Measurements from ENCODE around the gene HOXC12.
A peak's percentile ranks its signal among the peaks of the same experiment; 100 is the strongest.

Gene HOXC12

DNA sequence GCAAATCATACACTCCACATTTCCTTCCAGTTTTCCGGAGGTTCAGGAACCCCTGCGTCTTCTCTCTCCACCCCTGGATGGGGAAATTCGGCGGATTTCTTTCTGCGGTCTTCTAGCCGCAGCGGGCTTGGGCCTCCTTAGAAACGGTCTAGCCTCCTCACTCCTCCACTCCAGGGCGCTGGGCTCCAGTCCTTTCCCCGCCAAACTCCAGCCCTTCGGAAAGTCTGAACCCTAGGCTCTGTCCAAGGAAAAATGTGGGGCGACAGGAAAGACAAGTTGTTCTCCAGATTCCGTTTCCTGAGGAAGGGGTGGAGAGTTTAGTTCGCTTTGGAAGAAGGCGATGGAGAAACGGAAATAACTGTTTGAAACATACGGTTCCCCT lies 28.9 kb downstream of the HOXC12 start:
- DNase-seq (ENCODE audit: low spot score) = no peak

- no peak for DNase-seq (ENCODE audit: low spot score)
Measured at GRCh38 chr12:53983950-53984572, 29.4 kb downstream of the HOXC12 start.

DNA sequence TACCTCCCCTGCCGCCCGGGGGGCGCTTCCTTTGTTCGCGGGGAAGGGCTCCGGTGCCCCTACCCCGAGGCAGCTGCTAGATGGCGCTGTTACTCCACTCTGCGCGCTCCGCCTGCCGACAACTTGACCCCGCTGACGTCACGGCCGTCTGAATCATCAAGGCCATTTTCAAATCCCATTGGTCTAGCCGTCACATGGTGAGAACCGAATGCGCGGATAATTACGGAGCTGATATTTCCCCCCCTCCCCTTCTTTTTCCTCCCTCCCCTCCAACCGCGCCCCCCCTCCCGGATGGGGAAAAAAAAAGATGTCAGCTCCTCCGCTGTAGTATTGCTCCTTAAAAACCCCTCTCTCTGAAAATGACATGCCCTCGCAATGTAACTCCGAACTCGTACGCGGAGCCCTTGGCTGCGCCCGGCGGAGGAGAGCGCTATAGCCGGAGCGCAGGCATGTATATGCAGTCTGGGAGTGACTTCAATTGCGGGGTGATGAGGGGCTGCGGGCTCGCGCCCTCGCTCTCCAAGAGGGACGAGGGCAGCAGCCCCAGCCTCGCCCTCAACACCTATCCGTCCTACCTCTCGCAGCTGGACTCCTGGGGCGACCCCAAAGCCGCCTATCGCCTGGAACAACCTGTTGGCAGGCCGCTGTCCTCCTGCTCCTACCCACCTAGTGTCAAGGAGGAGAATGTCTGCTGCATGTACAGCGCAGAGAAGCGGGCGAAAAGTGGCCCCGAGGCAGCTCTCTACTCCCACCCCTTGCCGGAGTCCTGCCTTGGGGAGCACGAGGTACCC lies 30.4 kb downstream of the HOXC12 start, which contains the start of gene HOXC10:
Gene HOXC10 (plus strand): TSS at position 246 of the 791 bp plus-strand sequence. CDS start 114 bp downstream, at position 360.
- peak; percentile 89 for DNase-seq (ENCODE audit: low spot score)

GRCh38 chr12:53985692-53985993 lies 30.9 kb downstream of the HOXC12 start:
- DNase-seq (ENCODE audit: low spot score) = no peak

DNA sequence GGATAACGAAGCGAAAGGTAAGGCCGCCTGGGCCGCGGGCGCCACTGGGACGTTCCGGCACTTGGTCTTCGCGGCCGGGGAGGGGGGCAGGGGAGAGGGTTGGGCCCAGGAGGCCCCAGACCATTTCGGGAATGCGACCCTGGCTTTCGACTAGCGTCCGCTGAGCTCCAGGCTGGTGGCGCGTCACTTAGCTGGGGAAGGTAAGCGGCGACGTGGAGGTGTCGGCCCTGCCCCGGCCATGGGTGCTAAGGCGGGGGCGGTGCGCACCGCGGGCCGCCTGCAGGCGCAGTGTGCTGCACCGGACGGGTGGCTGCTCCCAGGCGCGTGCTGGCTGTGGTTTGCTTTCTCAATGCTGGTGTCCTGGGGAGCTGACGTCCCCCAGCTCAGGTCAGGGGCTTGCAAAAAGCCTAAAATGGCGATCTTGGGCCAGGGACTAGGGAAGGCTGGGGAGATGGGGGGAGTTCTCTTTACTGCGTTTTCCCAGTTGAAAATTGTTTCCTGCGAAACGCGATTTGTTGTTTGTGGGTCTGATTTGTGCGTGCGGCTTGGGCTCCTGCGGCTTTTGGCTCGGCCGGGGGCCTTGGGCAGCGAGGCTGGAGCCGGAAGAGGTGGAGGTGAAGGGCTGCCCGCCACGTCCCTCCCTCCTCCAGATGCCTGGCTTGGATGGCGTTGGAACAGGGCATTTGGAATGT lies 31.4 kb downstream of the HOXC12 start:
- no peak for DNase-seq (ENCODE audit: low spot score)

GRCh38 chr12:53986686-53987483 lies 32.2 kb downstream of the HOXC12 start:
- no peak for DNase-seq (ENCODE audit: low spot score)

DNA sequence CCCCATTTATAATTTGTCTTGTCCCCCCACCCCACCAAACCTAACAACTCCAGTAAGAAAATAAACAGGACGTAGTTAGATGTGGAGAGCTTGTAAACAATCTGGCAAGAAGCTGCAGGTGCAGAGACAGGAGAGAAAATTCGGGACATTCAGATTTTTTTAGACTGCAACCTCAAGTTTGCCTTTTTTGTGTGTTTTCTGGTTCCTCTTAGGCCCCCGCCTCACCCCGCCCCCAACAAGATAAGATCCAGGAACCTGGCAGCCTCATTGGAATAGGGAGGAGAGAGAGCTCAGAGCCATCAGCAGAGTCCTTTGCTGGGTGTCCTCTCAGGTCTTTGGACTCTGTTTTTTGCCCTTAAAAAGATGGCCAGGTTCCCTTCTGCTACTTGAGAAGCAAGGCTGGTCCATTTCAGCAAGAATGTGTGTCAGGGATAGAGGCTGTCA lies 33.1 kb downstream of the HOXC12 start:
- no peak for DNase-seq (ENCODE audit: low spot score)

DNA sequence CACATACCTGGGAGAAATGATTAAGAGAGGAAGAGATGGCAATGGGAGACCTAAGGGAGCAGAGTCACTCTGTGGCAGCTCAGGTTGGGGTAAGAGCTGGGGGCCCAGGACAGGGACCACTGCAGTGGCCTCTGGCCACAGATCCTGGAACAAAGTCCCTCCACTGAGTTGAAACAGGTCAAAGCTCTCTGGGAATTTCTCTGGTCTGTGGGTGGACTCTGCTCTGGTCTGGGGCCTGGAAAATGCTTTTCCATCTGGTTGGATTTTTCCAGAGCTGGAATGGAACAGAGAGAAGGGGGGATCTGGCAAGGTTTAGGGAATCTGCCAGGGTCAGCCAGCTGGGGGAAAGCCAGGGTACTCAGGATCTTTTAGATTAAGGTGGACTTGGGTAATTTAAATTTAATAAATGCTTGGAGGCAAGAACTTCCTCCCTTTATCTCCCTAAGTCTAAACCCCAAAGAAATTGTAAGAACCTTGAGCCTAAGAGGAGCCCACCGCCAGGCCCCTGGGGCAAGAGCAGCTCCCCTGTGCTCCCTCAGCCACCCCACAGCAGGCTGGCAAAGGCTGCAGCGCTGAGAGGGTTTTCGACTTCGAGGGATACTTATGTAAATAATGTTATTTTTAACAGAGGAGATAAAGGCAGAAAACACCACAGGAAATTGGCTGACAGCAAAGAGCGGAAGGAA lies 34.0 kb downstream of the HOXC12 start:
- no peak for DNase-seq (ENCODE audit: low spot score)

GRCh38 chr12:53989227-53990113 lies 34.8 kb downstream of the HOXC12 start:
- peak; percentile 49 for DNase-seq (ENCODE audit: low spot score)

DNA sequence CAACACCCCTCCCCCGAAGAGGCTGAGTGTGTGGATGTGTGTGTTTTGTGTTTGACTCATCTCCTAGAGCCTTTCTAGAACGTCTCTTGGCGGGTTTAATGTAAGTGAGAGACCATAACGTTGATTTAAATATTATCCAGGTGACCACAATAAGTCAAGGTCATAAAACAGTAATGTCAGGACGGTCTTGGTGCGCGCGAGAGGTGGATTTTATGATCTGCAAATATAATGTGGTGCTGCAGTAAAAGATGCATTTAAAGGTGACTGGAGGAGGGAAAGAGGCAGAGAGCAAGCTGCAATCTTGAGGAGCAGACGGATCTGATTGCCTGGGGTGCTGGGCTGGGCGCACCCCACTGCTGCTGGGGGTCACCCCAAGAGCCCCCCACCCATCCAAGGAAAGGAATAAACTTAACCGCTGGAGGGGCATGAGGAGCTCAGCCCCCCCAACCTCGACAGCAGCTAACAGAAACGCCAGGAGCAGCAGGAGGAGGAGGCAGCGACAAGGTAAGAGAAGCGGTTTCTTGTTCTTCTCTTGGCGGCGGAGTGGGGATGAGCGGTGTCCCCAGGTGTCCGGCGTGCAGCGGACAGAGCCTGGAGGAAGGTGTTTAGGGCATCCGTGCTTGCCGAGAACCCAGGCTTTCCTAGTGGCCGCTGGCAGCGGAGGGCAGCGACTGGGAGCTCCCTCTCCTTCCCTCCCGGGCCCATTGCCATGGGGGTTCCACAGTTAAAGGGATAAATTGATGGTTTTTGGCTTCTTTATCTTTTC lies 35.8 kb downstream of the HOXC12 start:
- no peak for DNase-seq (ENCODE audit: low spot score)

- DNase-seq (ENCODE audit: low spot score) = no peak
Measured at GRCh38 chr12:53991077-53991460, 36.4 kb downstream of the HOXC12 start.

DNA sequence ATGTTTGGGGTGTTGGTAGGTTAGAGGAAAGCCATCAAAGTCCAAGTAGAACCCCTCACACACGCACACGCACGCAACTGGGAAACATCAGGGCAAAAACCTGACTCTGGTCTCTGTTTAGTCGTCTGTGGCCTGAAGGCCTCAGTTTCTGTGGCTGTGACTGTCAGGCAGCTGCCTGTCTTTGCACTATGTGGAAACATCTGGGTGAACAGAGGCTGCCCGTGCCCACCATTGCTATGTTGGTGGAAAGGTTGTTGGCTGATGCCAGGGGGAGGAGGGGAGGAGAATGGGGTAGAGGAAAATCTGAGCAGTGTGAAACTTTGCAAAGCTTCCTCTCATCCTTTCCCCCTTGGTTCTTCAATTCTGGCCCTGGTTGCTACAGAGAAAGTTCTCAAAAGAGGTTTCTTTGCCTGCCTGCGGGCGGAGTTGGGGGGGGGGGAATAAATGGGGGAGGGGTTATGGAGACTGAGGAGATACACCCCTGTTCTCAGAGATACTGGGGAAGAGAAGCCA lies 37.7 kb downstream of the HOXC12 start:
- DNase-seq (ENCODE audit: low spot score) = no peak

DNA sequence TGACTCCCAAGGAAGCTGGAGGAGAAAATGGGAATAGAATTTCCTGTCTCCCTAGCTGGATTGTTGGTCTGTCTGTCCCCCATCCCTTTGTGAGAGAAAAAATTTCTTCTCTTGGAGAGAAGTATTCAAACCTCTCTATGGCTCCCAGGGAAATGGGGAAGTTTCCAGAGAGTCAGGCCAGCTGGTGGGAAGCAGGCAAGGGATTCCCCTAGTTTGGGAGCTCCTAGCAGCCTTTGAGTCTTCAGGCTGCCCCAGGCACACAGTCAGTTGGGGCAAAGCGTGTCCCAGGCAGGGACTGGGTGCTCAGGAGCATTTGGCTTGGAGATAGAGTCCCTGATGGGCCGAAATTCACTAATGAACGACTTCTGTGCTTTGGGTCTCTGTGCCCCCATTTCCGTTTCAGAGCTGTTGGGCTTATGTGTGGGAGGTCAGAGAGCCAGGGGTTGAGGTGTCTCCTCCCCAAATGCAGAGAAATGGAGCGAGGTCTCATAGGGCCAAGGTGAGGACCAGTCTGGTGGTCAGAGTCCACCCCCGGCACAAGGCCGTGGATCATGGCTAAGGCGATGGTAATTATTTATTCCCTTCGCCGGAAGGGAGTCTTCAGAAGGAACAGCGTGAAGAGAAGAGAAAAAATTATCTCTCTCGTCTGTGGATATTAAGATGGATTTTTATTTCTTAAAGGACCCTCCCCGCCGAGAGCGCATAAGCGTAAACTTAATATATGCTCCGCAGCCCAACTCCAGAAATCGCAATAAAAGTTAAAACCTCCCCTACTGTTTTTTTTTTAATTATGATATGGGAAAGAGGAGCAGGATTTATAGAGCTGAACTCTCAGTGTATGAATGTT lies 38.7 kb downstream of the HOXC12 start:
- no peak for DNase-seq (ENCODE audit: low spot score)

- no peak for DNase-seq (ENCODE audit: low spot score)
Measured at GRCh38 chr12:53994009-53994263, 39.2 kb downstream of the HOXC12 start.

DNA sequence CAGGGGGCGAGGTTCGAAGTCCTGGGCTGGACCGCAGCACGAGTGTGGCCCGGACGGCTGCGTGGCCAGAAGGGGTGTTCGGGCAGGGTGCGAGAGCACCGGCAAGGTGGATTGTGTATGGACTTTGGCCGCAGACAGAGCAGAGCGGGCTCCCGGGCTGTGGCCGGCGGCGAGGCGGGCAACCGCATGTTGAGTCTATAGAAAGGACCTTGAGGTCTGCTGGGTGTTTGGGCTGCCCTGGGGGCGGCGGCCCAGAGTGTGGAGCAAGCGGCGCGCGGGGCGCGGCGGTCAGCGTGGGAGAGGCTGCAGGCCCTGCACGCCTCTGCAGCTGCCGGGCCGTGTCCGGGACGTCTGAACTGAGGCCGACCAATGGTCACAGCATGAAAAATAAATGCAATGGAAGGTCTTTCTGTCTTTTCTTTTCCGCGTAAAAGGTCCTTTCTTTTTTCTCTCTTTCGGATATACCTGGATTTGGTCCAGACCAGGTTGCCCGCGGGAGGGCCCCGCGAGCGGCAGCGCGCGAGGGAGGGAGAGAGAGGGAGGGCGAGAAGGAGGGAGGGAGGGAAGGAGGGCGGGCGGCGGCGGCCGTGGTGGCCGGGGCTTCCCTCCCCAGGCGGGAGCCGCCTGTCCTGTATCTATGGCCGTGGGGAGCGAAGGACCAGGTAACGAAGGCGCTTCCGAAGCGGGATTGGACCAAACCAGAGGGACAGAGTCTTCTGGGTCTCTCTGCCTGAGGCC lies 39.7 kb downstream of the HOXC12 start:
- no peak for DNase-seq (ENCODE audit: low spot score)

GRCh38 chr12:53995002-53995377 lies 40.3 kb downstream of the HOXC12 start:
- DNase-seq (ENCODE audit: low spot score) = no peak

GRCh38 chr12:53995378-53996239 lies 40.9 kb downstream of the HOXC12 start:
- no peak for DNase-seq (ENCODE audit: low spot score)
